GM12801 (cell line): ENCODE measurements around the gene POU2F3.

ENCODE experiments used
- CTCF ChIP-seq: IDR thresholded peaks from one replicate; pipeline ENCODE4 v1.5.1; 2011; ENCODE audit warnings: control low read depth; ENCODE audit not compliant: insufficient read length; ENCODE audit errors: extremely low read depth

The POU2F3 gene

DNA sequence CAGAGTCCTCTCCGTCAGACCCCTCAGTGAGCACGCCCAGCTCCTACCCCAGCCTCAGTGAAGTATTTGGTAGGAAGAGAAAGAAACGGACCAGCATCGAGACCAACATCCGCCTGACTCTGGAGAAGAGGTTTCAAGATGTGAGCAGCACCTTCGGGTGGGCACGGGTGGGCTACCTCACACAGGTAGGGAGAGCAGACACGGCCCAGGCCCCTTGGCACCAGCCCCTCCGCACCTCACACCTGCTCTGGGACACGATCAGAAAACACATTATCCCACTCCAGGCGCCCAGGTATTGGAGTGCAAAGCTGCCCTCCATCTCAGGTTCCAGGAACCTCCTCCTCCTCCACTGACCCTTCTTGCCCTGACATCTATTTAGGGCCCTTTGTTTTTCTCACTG is 67.5 kb downstream of the POU2F3 start:
- no peak for TF ChIP-seq CTCF

DNA sequence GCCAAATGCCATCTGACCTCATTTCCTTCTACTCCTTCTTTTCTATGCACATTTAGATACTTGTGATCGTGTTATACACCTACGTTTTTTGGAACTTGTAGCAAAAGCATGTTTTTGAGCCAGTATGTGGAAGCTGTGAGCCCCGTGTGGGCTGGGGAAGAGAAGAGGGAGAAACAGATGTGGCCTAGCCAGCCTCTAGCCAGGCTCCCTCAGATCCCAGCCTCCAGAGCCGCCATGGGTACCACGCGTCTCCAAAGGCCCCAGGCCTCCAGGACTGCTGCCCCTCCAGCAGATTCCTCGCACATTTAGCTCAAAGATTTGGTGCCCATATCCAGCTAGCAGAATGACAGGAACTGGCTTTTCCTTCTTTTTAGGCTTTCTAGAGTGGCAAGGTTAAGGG is 68.1 kb downstream of the POU2F3 start:
- no peak for TF ChIP-seq CTCF

DNA sequence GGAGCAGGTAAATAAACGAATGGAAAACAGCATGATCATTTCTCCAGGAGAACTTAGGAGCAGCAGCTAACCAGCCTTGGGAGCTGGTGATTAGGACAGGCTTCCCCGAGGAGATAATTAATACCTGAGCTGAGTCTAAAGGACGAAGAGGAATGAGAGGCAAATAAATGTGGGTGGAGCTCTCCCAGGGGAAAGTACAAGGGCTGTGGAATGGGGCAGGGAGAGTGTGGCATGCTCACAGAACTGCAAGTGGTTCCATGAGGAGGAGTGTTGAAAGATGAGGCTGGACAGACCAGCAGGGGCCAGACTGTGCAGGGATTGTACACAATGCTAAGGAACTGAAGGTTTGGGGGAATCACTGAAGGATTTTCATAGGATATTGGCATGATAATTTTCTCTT is 70.9 kb downstream of the POU2F3 start:
- no peak for TF ChIP-seq CTCF

- TF ChIP-seq CTCF, result no peak
These were observed 74.9 kb downstream of the POU2F3 start for GRCh38 chr11:120314861-120315260.

- no peak for TF ChIP-seq CTCF
These were observed 77.1 kb downstream of the POU2F3 start for GRCh38 chr11:120316880-120317688.

DNA sequence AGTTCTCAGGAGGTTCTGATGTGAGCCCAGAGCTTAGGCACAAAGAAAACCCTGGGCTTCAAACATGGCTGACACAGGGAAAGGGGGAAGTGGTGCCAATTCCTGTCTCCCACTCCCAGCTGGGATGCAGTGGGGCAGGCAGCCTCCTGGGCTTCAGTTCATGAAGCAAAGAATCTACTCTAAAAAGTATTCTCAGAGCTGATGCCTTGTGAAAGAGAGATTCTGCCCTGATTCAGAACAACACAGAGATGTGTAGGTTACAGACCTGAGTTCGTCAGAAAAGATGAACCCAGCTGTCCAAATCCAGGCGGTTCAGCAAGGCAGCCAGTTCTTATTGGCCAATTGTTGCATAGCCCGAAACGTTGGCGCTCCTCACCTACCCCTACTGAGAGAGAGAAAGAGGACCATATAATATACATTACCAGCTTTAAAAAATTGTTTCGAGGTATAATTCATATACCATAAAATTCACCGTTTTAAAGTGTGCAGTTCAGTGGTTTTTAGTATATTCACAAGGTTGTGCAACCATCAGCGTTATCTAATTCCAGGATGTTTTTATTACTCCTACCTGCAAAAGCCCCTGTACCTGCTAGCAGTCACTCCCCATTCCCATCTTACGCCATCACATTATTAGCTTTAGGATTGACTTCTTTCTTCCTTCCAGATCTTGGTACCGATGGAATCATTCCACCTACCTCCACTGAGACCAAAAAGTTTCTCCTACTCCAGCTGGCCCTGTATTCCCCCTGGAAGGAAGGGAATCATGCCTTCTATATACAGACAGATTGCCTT is 77.9 kb downstream of the POU2F3 start:
- TF ChIP-seq CTCF, result no peak

DNA sequence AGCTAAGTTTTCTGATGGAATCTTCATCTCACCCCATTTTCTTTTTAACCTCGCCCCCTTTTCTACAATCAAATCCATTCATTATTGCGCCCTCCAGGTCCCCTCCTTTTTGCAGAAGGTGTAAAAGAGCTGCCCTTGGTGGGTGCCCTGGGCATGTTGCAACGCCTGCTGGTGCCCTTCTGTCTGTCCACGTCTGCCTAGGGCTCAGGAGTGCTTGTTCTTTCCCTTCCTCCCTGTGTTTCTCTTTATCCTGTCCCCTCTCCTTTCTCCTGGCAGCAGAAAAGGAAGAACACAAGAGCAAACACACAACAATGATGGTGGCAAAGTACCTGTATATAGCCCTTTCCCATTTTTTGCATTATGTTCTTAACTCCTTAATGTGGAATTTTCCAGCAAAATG is 79.0 kb downstream of the POU2F3 start:
- no peak for TF ChIP-seq CTCF
